ENCODE results near the gene SIRT5.

DNA sequence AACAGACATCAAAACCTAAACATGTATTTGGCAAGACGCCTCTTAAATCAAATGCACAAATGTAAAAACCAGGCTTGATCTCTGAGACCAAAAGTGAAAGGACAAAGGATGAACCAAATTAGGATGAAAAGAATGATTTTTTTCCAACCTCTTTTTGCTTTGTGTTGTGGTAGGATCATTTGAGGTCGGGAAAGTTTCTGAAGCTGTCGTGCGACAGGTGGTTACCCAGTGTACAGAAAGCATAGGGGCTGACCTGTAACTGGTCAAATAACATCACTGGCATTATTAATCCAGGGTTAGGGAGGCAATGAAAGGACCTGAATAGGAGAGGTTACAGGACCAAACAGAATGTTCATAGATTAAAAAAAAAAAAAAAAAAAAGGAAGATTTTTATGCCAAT is 22.7 kb downstream of the SIRT5 start:
- TF ChIP-seq EZH2 (IDR thresholded peaks at IDR 0.05; ENCODE audit: low read depth) (no peak), CTCF (conservative IDR thresholded peaks at IDR 0.05) (no peak)
